Adrenal gland (tissue), 12 donors: ENCODE data around the gene ZBP1. TPM values are rescaled to one million over a fixed set of nuclear protein-coding genes. Genes with fewer than 3 reads are reported as not detected.
A peak's percentile ranks its signal among the peaks of the same experiment; 100 is the strongest.

Source experiments
- DNase-seq, 7 donors: peaks; one replicate each; pipeline ENCODE4 v3.0.0-alpha.2; 2019 to 2020
- H3K27ac ChIP-seq, 5 donors: fragments of 200-600 bp; sonication (generic) in 4 of 5; 1 replicate in 3 of 5; 2 replicates in 2 of 5; pipeline versions ENCODE4 v1.5.1 to v1.8.0; 2016 to 2020; ENCODE audit warnings: mild to moderate bottlenecking in 1 of 5
- H3K27me3 ChIP-seq: fragments of 200-600 bp; 2 replicates; pipeline ENCODE4 v1.8.0; 2021
- H3K36me3 ChIP-seq, 2 donors: fragments of 200-600 bp; replicated peaks in 1 of 2; 1 replicate in 1 of 2; 2 replicates in 1 of 2; pipeline versions ENCODE4 v1.5.1 to v1.8.0; 2018 to 2022
- H3K4me1 ChIP-seq, 2 donors: fragments of 200-600 bp; replicated peaks in 1 of 2; 1 replicate in 1 of 2; 2 replicates in 1 of 2; pipeline versions ENCODE4 v1.5.1 to v1.8.0; 2018 to 2021
- H3K4me3 ChIP-seq, 4 donors: fragments of 200-600 bp; sonication (generic) in 3 of 4; one replicate each; pipeline ENCODE4 v1.5.1; 2016 to 2018
- H3K9me3 ChIP-seq, 3 donors: fragments of 200-600 bp; sonication (generic) in 1 of 3; replicated peaks in 1 of 3; 1 replicate in 2 of 3; 2 replicates in 1 of 3; pipeline versions ENCODE4 v1.5.1 to v1.8.0; 2016 to 2021
- POLR2A ChIP-seq, 2 donors: fragments of 450-650 bp; IDR thresholded peaks; one replicate each; pipeline ENCODE4 v1.6.1; 2017; ENCODE audit warnings: antibody characterized with exemption in 2 of 2, mild to moderate bottlenecking in 2 of 2, moderate library complexity in 1 of 2
- WGBS, 4 donors: extraction: QIAGEN DNeasy Blood & Tissue Kit in 2 of 4; methylation state at CpG; one replicate each; pipeline versions ENCODE4 v1.1.5 to v1.1.7; 2013 to 2017; 5-methylcytosine and 5-hydroxymethylcytosine counted together
- intact Hi-C, 2 donors: fragments of 100-400 bp; cut with DNase I; formaldehyde crosslinking; loops; one replicate each; pipeline versions ENCODE4 v1.14.1 to v1.15.0; 2022 to 2023
- polyA plus RNA-seq, 3 donors: library from polyadenylated mRNA; stranded (reverse); fragments of 200-250 nt in 2 of 3; fragments of 350-450 nt in 1 of 3; fragmentation: Illumina TruSeq in 1 of 3; extraction: RNeasy Lipid Tissue Mini Kit (QIAGEN cat#74804) in 1 of 3; gene quantifications; one replicate each; pipeline ENCODE4 v1.2.3, GENCODE V29; 2013 to 2014
- total RNA-seq, 9 donors: library from RNA; depleted of rRNA in 4 of 9; stranded (reverse); fragments of >200 nt in 4 of 9; fragments of 120-200 nt in 1 of 9; fragmentation: NEBNext Ultra II Directional in 1 of 9; extraction: Animal tissue kit (Norgen Biotek cat#: 25700) in 1 of 9; gene quantifications; one replicate each; pipeline versions ENCODE4 v1.1.0 to v1.2.4, GENCODE V29; 2013 to 2023
- TF ChIP-seq, protein P1 (sequence below), 6 experiments: fragments of 450-650 bp in 4 of 6; fragments of 200-600 bp in 2 of 6; sonication (generic) in 1 of 6; IDR thresholded peaks; 1 replicate in 5 of 6; 2 replicates in 1 of 6; pipeline versions ENCODE4 v1.5.1 to v1.8.0; 2016 to 2021; ENCODE audit warnings: antibody characterized with exemption in 6 of 6, mild to moderate bottlenecking in 2 of 6, moderate library complexity in 1 of 6
- donor health status: healthy with polysubstance abuse.
- donor health status: Bipolar disorder and iron deficiency.
- donor health status: DM: yes; HTN: yes; CAD: no.
- donor health status: DM: no; HTN: no; CAD: no.
- donor health status: DM: no; HTN: no; CAD: no.
- donor health status: DM: yes; HTN: yes; CAD: no.

ZBP1 gene
- total and polyA plus RNA-seq, 12 donors: 0.14 to 2.9 (median 0.68) TPM; not detected in 3

DNA sequence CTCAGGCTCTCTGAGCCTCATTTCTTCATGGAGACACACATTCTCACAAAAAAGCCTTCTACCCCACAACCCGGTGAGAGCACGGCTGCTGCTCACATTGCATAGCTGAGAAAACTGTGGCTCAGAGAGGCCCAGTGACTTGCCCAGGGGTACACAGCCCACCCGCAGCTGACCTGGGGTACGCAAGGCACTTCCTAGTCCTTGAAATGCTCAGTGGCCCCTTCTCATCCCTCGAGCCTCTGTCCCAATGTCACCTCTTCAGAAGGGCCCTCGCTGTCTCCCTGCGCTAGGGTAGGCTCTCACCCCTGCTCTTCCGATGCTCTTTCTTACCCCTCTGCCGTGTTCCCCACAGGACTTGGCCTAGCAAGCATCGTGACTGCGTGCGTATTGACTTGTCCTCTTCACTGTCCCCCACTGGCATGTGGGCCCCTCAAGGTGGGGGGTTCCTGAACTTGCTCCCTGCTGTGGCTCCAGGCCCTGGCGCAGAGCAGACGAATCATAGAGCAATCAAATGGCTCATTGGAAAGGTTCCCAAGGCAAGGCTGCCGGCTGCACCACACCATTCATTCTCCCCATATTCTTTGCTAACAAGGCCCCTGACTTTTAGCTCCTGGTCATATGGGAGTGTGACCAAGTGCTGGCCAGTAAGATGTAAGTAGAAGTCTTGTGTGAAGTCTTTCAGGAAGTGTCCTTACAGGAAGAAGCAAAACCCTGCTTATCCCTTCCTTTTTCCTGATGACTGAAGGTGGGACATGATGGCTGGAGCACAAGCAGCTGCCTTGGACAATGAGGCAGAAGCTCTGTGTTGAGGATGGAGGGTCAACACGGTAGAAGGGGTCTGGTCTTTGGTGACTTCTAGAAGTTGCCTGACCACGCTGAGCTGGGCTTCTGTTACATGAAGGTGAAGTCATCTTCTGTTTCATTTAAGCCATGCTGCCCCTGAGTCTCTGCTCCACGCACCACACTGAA, 36.7 kb downstream of the ZBP1 start:
- Histone ChIP-seq H3K27me3 (peaks cover 11% of the 10 kb centered on the region), H3K4me3 (no peak overlapping the region), H3K36me3 (no peaks in the 10 kb centered on the region), H3K27ac (peak overlapping the region in 2 of 5 donors; percentile 0 to 55), H3K9me3 (no peaks in the 10 kb centered on the region), H3K4me1 (peaks cover 0 to 4% of the 10 kb centered on the region in 2 donors)
- TF ChIP-seq POLR2A (IDR thresholded peaks at IDR 0.05): no peak
- TF ChIP-seq, protein P1, sequence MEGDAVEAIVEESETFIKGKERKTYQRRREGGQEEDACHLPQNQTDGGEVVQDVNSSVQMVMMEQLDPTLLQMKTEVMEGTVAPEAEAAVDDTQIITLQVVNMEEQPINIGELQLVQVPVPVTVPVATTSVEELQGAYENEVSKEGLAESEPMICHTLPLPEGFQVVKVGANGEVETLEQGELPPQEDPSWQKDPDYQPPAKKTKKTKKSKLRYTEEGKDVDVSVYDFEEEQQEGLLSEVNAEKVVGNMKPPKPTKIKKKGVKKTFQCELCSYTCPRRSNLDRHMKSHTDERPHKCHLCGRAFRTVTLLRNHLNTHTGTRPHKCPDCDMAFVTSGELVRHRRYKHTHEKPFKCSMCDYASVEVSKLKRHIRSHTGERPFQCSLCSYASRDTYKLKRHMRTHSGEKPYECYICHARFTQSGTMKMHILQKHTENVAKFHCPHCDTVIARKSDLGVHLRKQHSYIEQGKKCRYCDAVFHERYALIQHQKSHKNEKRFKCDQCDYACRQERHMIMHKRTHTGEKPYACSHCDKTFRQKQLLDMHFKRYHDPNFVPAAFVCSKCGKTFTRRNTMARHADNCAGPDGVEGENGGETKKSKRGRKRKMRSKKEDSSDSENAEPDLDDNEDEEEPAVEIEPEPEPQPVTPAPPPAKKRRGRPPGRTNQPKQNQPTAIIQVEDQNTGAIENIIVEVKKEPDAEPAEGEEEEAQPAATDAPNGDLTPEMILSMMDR (IDR thresholded peaks at IDR 0.05): no peak
- DNase-seq: no peak
- intact Hi-C loops: no loop called here
- WGBS, 4 donors: 73 to 84% (median 82%) methylated on average over 15 to 18 of the region's 18 CpGs

DNA sequence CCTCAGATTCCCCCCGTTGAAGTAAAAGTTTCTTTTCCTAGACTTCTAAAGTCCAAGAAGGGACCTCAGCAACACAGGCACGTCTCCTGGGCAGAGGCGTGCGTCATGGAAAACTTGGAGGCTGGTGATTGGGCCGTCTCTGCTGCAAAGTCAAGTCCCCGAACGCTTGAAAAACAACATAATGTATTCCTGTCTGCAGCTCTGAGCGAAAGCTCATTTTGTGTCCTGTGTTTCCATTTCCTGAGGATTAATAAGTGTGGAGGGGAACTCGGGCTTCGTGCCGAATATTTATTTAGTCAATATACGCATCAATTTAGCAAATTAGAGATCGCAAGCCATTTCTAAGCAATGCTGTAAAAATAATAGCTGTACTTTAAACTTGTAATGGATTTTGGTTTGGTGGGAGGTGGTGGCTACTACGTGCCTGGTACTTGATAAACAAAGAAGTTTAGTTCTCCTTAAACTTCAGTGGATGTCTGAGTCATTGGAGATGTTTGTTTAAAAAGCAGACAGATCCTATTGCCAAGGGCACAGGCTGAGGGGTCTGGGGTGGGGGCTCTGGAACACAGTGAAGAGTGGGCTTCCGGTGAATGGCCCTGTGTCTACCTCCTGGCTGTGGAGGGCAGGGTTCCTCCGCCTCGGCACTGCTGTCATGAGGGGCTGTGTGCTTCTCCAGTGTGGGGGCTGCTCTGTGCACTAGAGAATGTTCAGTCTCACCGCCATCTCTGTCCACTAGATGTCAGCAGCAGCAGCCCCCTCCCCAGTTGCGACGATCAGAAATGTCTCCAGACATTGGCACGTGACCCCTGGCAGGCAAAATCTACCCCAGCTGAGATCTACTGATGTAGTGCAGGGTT, 37.6 kb downstream of the ZBP1 start:
- Histone ChIP-seq H3K9me3 (no peaks in the 10 kb centered on the region), H3K27me3 (peaks cover 11% of the 10 kb centered on the region), H3K4me3 (no peak overlapping the region), H3K4me1 (peaks cover 0 to 4% of the 10 kb centered on the region in 2 donors), H3K36me3 (no peaks in the 10 kb centered on the region), H3K27ac (peak overlapping the region in 2 of 5 donors; percentile 0 to 55)
- TF ChIP-seq, protein P1 (IDR thresholded peaks at IDR 0.05): no peak
- no peak for TF ChIP-seq POLR2A (IDR thresholded peaks at IDR 0.05)
- WGBS, 4 donors: 28 to 49% (median 35%) methylated on average over 16 to 21 of the region's 21 CpGs
- peak in 6 of 7 donors; percentile 34 to 76 (median 52) for DNase-seq
- intact Hi-C loops: no loop called here

DNA sequence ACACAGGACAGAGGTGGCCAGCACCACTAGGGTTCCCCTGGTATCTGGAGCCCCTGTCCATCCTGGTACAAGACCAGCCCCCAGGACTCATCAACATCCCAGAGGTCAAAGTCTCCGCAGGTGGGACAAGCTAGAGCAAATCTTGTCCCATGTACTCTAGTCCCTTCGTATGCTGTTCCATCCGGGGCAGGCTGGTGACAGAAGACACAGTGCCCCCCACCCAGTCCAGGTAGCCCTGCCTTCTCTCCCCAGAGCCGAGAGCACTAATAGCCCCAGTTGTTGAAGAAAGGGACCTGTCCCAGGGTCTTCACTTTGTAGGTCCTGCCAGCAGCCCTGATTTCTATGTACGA, 38.2 kb downstream of the ZBP1 start:
- 74 to 83% (median 77%) methylated on average over 4 to 5 of the region's 5 CpGs for WGBS, 4 donors
- H3K36me3 ChIP-seq: no peaks in the 10 kb centered on the region
- DNase-seq: no peak
- peaks cover 0 to 4% of the 10 kb centered on the region in 2 donors for H3K4me1 ChIP-seq
- TF ChIP-seq, protein P1 (IDR thresholded peaks at IDR 0.05): no peak
- no peak for TF ChIP-seq POLR2A (IDR thresholded peaks at IDR 0.05)
- intact Hi-C loops: no loop called here
- H3K4me3 ChIP-seq: no peak overlapping the region
- no peaks in the 10 kb centered on the region for H3K9me3 ChIP-seq
- peak overlapping the region in 1 of 5 donors; percentile 53 for H3K27ac ChIP-seq
- H3K27me3 ChIP-seq: peaks cover 11% of the 10 kb centered on the region
